GM10847 (cell line): Measurements from ENCODE around the gene DPP10.

Experiments
- POLR2A ChIP-seq: IDR thresholded peaks from 2 replicates; pipeline ENCODE4 v1.6.1; 2011; ENCODE audit not compliant: insufficient read length; ENCODE audit errors: extremely low read depth

The DPP10 gene

GRCh38 chr2:114472726-114473125 lies 30.3 kb downstream of the DPP10 start:
- TF ChIP-seq POLR2A = no peak

DNA sequence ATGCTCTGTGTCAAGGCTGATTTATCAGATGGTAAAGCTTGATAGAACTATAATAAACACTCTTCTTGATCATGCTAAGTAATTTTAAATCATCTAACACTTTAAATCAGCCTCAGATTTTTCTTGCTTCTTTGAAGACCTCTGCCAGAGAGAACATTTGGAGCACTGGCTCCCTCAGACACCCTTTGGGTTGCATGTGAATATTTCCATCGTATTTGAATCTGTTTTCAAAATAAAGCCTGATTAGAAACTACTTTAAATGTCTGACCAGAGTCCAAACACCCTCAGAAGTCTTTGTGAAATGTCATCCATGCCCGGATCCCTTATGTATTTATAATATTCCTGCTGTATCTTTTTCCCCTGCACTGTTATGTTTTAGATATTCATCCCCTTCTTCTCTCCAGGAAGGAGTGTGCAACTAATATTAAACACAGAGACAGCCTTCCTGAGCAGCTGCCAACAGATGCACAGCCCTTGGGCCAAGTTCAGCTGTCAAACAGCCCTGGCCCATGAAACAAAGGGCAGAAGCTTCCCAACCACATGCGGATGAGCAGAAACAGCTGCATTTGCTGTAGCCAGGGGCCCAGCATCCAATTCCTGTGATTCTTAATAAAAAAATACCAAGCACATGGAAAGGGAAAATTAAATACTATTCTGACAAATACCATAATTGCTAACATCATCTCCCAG lies 46.5 kb downstream of the DPP10 start:
- no peak for TF ChIP-seq POLR2A

DNA sequence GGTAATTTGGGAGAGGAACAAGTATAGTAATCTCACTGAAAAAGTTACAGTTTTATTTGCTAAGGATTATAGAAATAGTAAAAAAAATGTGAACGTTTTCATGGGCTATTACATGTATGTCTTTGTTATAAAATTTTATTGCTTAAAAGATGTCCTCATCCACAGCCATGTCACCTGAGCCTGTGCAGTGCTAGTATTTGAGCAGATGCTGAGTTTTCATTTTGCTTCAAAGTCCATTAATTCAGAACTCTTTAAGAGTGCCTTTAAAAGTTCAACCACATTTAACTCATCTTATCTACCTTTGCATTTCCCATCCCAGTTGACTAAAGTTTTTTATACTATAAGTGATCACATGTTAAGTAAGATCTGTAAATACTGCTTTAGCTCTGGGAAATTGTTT lies 52.6 kb downstream of the DPP10 start:
- no peak for TF ChIP-seq POLR2A

- TF ChIP-seq POLR2A = no peak
Measured at GRCh38 chr2:114496959-114497358, 54.5 kb downstream of the DPP10 start.

GRCh38 chr2:114499101-114499500 lies 56.7 kb downstream of the DPP10 start:
- no peak for TF ChIP-seq POLR2A

GRCh38 chr2:114507744-114508143 lies 65.3 kb downstream of the DPP10 start:
- no peak for TF ChIP-seq POLR2A

GRCh38 chr2:114515882-114516281 lies 73.4 kb downstream of the DPP10 start:
- TF ChIP-seq POLR2A = no peak

DNA sequence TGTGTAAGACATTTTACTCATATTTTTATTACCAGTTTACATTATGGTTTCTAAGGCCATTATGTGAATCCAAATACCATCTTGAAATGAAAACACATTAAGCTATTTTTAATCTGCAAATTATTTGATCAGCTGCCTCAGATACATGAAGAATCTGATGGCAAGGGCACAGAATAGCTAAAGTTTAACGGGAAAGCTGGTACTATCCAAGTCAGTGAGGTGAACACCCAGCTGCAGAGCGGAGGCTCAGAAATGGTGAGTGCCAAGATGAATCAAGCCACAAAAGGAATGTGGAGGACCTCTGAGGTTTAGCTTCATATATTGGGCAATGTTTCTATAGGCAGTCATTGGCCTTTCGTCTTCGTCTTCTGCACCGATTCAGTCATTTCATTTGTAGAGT lies 75.1 kb downstream of the DPP10 start:
- no peak for TF ChIP-seq POLR2A

DNA sequence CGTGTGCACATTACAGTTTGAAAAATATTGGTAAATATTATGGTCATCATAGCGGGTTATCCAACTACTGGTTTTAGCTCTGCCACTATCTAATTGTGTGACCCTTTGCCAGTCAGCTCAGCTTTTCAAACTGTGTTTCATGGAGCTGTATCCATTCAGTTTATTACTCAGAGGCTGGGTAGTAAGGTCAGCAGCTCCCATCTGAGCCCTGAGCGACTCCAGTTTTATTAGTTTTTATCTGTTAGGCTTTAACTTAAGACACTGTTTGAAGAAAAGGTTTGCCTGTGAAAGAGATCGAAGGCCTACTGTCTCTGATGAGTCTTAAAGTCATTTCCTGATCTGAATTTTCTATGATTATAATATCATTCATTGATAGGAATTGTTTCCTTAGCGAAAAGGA lies 76.3 kb downstream of the DPP10 start:
- no peak for TF ChIP-seq POLR2A

DNA sequence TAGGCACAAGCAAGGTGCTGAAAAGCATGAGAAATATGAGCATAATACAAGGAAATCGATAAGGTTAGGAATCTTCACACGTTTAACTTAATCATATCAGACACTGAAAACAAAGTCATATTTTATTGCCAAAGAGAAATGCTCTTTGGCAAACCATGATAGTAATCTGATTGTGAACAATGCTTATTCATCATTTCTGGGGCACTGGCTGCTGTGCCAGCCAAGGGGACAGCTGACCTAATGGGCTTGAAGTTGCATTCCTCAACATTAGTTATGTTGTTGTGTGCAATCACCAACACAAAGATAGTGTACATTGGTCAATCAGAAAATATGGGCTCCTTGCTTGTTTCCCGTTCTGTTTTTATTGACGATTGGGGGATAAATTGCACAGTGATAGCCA lies 83.5 kb downstream of the DPP10 start:
- no peak for TF ChIP-seq POLR2A

DNA sequence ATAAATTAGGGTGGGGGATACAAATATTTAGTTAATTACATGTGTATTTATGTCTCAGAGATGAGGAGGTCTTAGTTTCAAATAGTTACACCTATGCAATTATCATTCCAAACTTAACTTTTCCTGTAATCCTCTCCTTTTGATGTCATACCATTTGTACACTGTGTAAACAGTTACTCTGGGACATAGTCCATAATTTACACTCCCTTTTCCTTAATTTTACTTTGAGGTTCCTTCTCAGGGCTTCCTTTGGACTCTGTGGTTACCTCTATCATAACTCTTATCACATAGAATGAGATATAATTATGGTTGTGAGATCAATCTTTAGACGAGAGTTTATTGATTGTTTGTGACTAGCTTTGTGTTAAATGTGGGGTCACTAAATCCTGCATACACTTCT lies 84.4 kb downstream of the DPP10 start:
- no peak for TF ChIP-seq POLR2A

- no peak for TF ChIP-seq POLR2A
Measured at GRCh38 chr2:114527330-114527983, 85.0 kb downstream of the DPP10 start.

DNA sequence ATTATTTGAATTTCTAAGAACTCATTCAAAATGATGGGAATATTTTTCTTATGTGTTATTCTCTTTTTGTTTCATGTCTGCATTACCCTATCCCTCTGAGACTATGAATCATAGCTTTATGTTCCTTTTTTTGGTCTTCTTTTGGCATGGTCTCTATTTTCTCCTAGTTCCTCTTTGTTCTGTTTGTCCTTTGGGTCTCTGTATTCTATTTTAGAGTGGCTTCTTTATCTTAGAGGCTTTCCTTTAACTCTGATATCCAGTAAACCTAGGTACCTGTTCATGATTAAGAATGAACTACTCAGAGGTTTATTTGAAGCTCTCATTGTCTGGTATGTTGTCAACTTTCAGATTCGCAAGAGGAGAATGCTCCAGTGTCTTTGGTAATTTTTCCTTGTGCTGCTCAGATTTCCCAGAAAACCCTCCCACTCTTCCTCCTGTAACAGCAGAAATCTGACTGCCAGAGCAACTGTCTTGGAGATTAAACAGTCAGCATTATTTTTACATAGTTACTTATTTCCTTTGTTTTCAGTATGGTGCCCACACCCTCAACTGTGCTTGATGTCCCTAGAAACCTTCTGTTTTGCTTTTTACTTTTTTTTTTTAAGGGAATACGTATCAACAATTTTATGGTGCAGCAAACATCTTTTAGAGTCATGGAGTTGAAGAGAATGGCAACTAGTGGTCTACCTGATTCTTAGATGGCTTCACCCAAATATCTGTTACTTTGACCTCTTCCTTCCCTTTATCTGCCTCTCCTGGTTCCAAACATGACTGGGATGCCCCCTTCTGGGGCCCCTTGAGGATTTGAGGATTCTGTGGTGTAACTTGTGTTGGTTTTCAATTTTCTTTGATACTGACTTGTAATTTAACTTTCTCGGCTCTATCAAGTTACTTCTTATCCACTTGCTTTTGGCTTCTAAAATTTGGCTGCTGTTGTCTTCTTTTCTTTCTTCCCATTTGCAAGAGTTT lies 92.0 kb downstream of the DPP10 start:
- TF ChIP-seq POLR2A = no peak

GRCh38 chr2:114537777-114538176 lies 95.3 kb downstream of the DPP10 start:
- no peak for TF ChIP-seq POLR2A

- no peak for TF ChIP-seq POLR2A
Measured at GRCh38 chr2:114542695-114543094, 100.3 kb downstream of the DPP10 start.
